SIG-M5 (cell line): ENCODE results near the gene USP40.
"Not testable (repeated sequence)": the region's sequence is repeated elsewhere in the genome, so short reads cannot be mapped to it uniquely, and the experiment has no call there.

Source experiments
- DNase-seq: peaks from one replicate; lab custom pipeline; 2025; lab: John Stamatoyannopoulos, UW

The USP40 gene

GRCh38 chr2:233566141-233566956 is at the start of gene USP40:
Gene USP40 (minus strand): TSS chr2:233566782. CDS start chr2:233565554, 1,228 bp downstream.
- no peak for DNase-seq

DNA sequence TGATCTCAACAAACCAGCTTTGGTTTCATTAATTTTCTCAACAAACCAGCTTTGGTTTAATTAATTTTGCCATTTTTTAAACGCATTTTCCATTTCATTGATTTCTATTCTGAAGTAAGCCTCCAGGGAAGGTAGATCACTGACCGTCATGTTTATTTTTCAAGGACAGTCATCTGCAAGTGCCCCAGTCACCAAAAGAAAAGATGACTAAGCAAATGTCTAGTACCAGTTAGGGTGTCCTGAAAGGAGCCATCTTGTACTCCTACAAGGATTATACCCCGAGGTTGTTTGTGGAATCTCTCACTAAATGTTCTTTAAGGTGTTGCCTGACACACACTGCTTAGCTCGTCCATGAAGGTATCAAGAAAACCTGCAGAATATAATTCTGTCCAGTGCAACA is 44.7 kb upstream of the USP40 start:
- no peak for DNase-seq

- DNase-seq = no peak
Observed at GRCh38 chr2:233605680-233606079, 39.1 kb upstream of the USP40 start.

DNA sequence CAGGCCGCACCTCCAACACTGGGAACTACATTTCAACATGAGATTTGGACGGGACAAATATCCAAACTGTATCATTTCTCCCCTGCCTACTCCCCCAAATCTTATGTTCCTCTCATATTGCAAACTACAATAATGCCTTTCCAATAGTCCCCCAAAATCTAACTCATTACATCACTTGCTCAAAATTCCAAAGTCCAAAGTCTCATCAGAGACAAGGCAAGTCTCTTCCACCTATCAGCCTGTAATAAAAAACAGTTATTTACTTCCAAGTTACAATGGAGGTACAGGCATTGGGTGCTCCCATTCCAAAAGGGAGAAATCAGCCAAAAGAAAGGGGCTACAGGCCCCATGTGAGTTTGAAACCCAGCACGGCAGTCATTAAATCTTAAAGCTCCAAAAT is 38.2 kb upstream of the USP40 start:
- no peak for DNase-seq

- DNase-seq = no peak
Observed at GRCh38 chr2:233603520-233603919, 36.9 kb upstream of the USP40 start.

GRCh38 chr2:233602076-233602475 is 35.5 kb upstream of the USP40 start:
- no peak for DNase-seq

- no peak for DNase-seq
Observed at GRCh38 chr2:233600386-233600785, 33.8 kb upstream of the USP40 start.

DNA sequence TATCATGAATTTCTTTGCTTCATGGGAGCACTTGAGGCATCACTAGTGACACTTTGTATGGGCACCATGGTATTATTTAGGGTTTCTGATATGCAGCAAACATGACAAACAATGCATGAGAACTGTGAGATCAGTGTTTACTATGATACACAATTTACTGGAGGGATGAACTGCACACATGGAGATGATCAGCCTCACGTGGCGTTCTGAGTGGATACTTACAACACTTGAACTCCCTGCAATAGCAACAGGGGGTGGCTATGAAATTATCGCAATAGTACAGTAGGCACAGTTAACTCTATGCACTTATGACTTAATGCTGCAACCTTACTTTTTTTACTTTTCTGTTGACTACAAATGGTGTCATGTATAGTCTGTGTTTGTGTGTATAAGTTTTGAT is 32.4 kb upstream of the USP40 start:
- DNase-seq = no peak

- no peak for DNase-seq
Observed at GRCh38 chr2:233597522-233597921, 30.9 kb upstream of the USP40 start.

- DNase-seq = no peak
Observed at GRCh38 chr2:233593201-233593600, 26.6 kb upstream of the USP40 start.

- not testable (repeated sequence) for DNase-seq
Observed at GRCh38 chr2:233592706-233593105, 26.1 kb upstream of the USP40 start.

DNA sequence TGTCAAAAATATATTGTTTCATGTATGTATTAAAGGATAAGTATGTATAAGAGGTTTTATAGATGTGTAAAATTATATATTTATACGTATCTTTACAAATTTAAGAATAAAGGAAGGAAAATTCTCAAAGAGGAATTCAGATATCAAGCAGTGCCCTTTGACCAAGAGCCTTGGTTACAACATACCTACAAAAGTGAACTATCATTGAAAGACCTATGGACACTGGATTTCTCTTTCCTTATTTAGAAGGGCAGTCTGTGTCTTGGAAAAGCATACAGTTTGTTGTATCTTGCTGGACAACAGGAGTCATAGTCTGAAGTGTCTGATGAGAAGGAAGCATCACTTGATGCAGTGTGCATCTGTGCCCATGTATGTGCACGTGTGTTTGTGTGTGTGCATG is 21.8 kb upstream of the USP40 start:
- DNase-seq = no peak

DNA sequence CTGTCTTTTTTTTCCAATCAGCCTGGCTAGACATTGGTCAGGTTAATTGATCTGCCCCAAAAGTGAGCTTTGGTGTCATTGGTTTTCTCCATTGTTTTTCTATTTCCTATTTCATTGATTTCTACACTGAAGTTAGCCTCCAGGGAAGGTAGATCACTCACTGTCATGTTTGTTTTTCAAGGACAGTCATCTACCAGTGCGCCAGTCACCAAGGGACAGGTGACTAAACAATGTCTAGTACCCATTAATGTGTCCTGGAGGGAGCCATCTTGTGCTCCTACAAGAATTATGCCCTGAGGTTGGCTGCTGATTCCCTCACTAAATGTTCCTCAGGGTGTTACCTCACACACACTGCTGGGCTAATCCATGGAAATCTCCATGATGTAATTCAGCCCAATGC is 17.6 kb upstream of the USP40 start:
- no peak for DNase-seq

DNA sequence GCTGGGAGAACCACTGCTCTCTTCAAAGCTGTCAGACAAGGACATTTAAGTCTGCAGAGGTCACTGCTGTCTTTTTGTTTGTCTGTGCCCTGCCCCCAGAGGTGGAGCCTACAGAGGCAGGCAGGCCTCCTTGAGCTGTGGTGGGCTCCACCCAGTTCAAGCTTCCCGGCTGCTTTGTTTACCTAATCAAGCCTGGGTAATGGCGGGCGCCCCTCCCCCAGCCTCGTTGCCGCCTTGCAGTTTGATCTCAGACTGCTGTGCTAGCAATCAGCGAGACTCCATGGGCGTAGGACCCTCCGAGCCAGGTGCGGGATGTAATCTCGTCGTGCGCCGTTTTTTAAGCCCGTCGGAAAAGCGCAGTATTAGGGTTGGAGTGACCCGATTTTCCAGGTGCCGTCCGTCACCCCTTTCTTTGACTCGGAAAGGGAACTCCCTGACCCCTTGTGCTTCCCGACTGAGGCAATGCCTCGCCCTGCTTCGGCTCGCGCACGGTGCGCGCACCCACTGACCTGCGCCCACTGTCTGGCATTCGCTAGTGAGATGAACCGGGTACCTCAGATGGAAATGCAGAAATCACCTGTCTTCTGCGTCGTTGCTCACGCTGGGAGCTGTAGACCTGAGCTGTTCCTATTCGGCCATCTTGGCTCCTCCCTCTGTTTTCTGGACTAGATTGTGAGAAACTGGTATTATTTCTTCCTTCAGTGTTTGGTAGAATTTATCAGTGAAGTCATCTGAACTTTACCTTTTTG is 16.8 kb upstream of the USP40 start:
- DNase-seq = not testable (repeated sequence)

- DNase-seq = not testable (repeated sequence)
Observed at GRCh38 chr2:233577341-233577740, 10.8 kb upstream of the USP40 start.

GRCh38 chr2:233572468-233572867 is 5.9 kb upstream of the USP40 start:
- no peak for DNase-seq

DNA sequence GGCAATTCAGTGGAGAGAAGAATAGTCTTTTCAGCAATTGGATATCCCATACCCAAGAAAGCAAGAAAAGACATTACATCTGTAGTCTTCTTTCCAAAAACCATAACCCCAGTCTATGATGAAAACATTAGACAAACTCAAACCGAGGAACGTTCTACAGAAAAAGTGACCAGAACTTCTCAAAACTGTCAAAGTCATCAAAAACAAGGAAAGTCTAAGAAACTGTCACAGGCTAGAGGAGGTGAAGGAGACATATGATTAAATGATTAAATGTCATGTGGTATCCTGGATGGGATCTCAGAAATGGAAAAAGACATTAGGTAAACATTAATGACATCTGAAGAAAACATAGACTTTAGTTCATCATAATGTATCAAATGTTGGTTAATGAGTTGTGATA is 4.9 kb upstream of the USP40 start:
- no peak for DNase-seq

GRCh38 chr2:233571001-233571400 is 4.4 kb upstream of the USP40 start:
- DNase-seq = no peak

- DNase-seq = no peak
Observed at GRCh38 chr2:233565685-233566140, 869 bp downstream of the USP40 start.

GRCh38 chr2:233563663-233564430 is 2.7 kb downstream of the USP40 start:
- peak; percentile 37 for DNase-seq

- DNase-seq = peak; percentile 19
Observed at GRCh38 chr2:233556881-233557736, 9.5 kb downstream of the USP40 start.

DNA sequence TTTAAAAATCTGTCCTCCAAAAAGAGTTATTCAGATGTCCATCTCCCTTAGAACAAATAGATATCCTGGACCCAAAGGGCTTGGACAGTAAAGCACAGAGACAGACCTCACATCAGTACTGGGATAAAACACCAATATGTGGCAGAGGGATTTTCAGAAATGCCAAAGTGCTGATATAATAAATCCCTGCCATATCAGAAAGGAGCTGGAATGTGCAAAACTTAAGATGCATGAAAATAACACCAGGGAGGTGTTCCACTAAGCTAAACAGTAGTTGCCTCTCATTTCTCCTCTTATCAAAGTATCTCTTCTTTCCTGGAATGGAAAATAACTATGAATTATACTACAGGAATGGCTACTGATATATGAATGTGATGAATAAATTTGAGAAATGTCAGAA is 13.2 kb downstream of the USP40 start:
- DNase-seq = no peak
